Pancreas (tissue), 10 donors: ENCODE results near the gene MAPKBP1. TPM values are rescaled to one million over a fixed set of nuclear protein-coding genes. Genes with fewer than 3 reads are reported as not detected.

ENCODE experiments used
- ATAC-seq, 4 donors: fragments of 200-7000 bp; cut with Tn5 transposase; one replicate each; pipeline versions ENCODE4 v1.8.0 to v1.9.1; 2020; ENCODE audit warnings: mild to moderate bottlenecking in 4 of 4, moderate library complexity in 4 of 4
- DNase-seq, 6 donors: peaks; one replicate each; pipeline ENCODE4 v3.0.0-alpha.2; 2020
- FAIRE-seq: peaks from 2 replicates; lab custom pipeline; 2012; peaks lifted over from hg19 to GRCh38; lab: Jason Lieb, UNC
- H3K27ac ChIP-seq, 4 donors: fragments of 200-600 bp; sonication (generic); 1 replicate in 3 of 4; 2 replicates in 1 of 4; pipeline versions ENCODE4 v1.5.0 to v1.8.0; 2020
- H3K27me3 ChIP-seq, 4 donors: fragments of 200-600 bp; one replicate each; pipeline ENCODE4 v1.8.0; 2021
- H3K36me3 ChIP-seq, 3 donors: fragments of 200-600 bp; sonication (generic) in 1 of 3; one replicate each; pipeline versions ENCODE4 v1.5.0 to v1.8.0; 2020 to 2021
- H3K4me1 ChIP-seq, 3 donors: fragments of 200-600 bp; one replicate each; pipeline ENCODE4 v1.8.0; 2021
- H3K4me3 ChIP-seq, 4 donors: fragments of 200-600 bp; sonication (generic) in 2 of 4; one replicate each; pipeline versions ENCODE4 v1.5.0 to v1.8.0; 2020 to 2021
- H3K9me3 ChIP-seq, 4 donors: fragments of 200-600 bp; one replicate each; pipeline ENCODE4 v1.8.0; 2021
- CTCF ChIP-seq, 4 donors: fragments of 200-600 bp; sonication (generic) in 3 of 4; IDR thresholded peaks; one replicate each; pipeline versions ENCODE4 v1.5.0 to v1.8.0; 2021; ENCODE audit warnings: antibody characterized with exemption in 4 of 4
- WGBS, 2 donors: extraction: QIAGEN DNeasy Blood & Tissue Kit; methylation state at CpG; one replicate each; pipeline ENCODE4 v1.1.7; 2013; 5-methylcytosine and 5-hydroxymethylcytosine counted together
- intact Hi-C, 3 donors: fragments of 100-400 bp; cut with DNase I; formaldehyde crosslinking; loops; one replicate each; pipeline versions ENCODE4 v1.11.1 to v1.14.2; 2022
- polyA plus RNA-seq, 2 donors: library from polyadenylated mRNA; stranded (reverse); fragments of 200-250 nt; gene quantifications; one replicate each; pipeline ENCODE4 v1.2.3, GENCODE V29; 2013
- total RNA-seq, 6 donors: library from RNA; stranded (reverse); fragmentation: NEBNext Ultra II Directional in 4 of 6; extraction: Animal tissue kit (Norgen Biotek cat#: 25700) in 4 of 6; gene quantifications; one replicate each; pipeline versions ENCODE4 v1.2.1 to v1.2.4, GENCODE V29; 2021 to 2023
- donor health status: healthy with polysubstance abuse.
- donor health status: DM: no; HTN: no; CAD: no; lungs with moderate emphysema.
- donor health status: DM: no; HTN: no; CAD: no.
- donor health status: control.
- donor health status: control.
- donor health status: Bipolar disorder and iron deficiency.
- donor health status: DM: yes; HTN: yes; CAD: no.
- donor health status: DM: no; HTN: no; CAD: no.
- donor health status: DM: no; HTN: no; CAD: no.
- donor health status: DM: yes; HTN: yes; CAD: no.

Gene MAPKBP1
- total and polyA plus RNA-seq, 8 donors = 5.3 to 19.2 (median 8.9) TPM

GRCh38 chr15:41794081-41794480, 19.8 kb downstream of the MAPKBP1 start:
- intact Hi-C loops = no loop called here
- no peaks in the 10 kb centered on the region for H3K27me3 ChIP-seq
- WGBS, 2 donors = 86 to 87% methylated on average over 4 of the region's 4 CpGs
- H3K9me3 ChIP-seq = no peaks in the 10 kb centered on the region
- H3K36me3 ChIP-seq = no peaks in the 10 kb centered on the region
- H3K4me3 ChIP-seq = no peak overlapping the region
- no peaks in the 10 kb centered on the region for H3K4me1 ChIP-seq
- ATAC-seq = no peak
- no peak for TF ChIP-seq CTCF (IDR thresholded peaks at IDR 0.05)
- no peak for DNase-seq
- H3K27ac ChIP-seq = no peak overlapping the region
- no peak for FAIRE-seq

- H3K27me3 ChIP-seq = no peaks in the 10 kb centered on the region
- DNase-seq (no peak), ATAC-seq (no peak), FAIRE-seq (no peak)
- H3K27ac ChIP-seq = no peak overlapping the region
- no peaks in the 10 kb centered on the region for H3K36me3 ChIP-seq
- 83 to 88% methylated on average over 10 of the region's 10 CpGs for WGBS, 2 donors
- intact Hi-C loops = no loop called here
- no peak for TF ChIP-seq CTCF (IDR thresholded peaks at IDR 0.05)
- H3K4me3 ChIP-seq = no peak overlapping the region
- H3K4me1 ChIP-seq = no peaks in the 10 kb centered on the region
- no peaks in the 10 kb centered on the region for H3K9me3 ChIP-seq
Measured at GRCh38 chr15:41795996-41796856, 21.9 kb downstream of the MAPKBP1 start.

GRCh38 chr15:41797201-41797944, 23.1 kb downstream of the MAPKBP1 start:
- no peak for TF ChIP-seq CTCF (IDR thresholded peaks at IDR 0.05)
- DNase-seq (no peak), ATAC-seq (no peak), FAIRE-seq (no peak)
- Histone ChIP-seq H3K4me3 (no peak overlapping the region), H3K27me3 (no peaks in the 10 kb centered on the region), H3K27ac (no peak overlapping the region), H3K9me3 (no peaks in the 10 kb centered on the region), H3K36me3 (no peaks in the 10 kb centered on the region), H3K4me1 (no peaks in the 10 kb centered on the region)
- WGBS, 2 donors = 86 to 87% methylated on average over 8 of the region's 8 CpGs
- intact Hi-C loops = no loop called here

GRCh38 chr15:41798607-41799487, 24.6 kb downstream of the MAPKBP1 start:
- Histone ChIP-seq H3K27me3 (no peaks in the 10 kb centered on the region), H3K9me3 (no peaks in the 10 kb centered on the region), H3K36me3 (no peaks in the 10 kb centered on the region), H3K27ac (no peak overlapping the region), H3K4me3 (no peak overlapping the region), H3K4me1 (no peaks in the 10 kb centered on the region)
- intact Hi-C loops = no loop called here
- WGBS, 2 donors = 82 to 89% methylated on average over 9 of the region's 9 CpGs
- ATAC-seq (no peak), FAIRE-seq (no peak), DNase-seq (no peak)
- TF ChIP-seq CTCF (IDR thresholded peaks at IDR 0.05) = no peak
